Measurements from ENCODE around the gene LIN28A.

DNA sequence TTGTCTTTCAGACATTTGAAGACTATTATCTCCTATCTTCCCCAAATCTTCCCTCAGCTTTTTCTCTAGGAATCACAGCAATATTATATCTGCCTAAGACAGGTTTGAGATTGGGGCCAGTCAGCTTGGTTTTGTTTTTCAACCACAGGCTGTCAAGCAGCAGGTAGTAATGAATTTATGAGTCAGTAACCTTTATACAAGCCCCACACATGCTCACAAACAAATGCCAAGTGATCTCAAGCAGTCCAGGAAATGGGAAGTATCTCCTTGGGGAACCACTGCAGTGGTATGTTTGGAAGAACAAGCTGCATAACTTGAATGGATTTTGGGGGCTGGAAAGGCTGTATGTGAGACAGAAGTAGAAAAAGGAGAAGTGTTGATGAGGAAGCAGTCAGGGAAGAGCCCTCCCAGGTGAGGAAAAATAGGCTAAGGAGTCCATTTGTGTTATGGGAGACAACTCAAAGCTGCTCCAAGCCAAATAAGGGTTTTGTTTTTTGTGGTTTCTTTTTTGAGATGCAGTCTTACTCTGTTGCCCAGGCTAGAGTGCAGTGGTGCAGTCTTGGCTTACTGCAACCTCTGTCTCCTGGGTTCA lies 23.6 kb downstream of the LIN28A start:
- TF ChIP-seq CTCF (IDR thresholded peaks at IDR 0.05; ENCODE audit: low read length) (no peak), EZH2 (optimal IDR thresholded peaks at IDR 0.05; ENCODE audit: low read depth, low read length) (no peak), EZH2phosphoT487 (IDR thresholded peaks at IDR 0.05; ENCODE audit: low read length) (no peak)

Measured in MM.1S (cell line).